ENCODE data around the gene WNT7A.

Gene WNT7A

DNA sequence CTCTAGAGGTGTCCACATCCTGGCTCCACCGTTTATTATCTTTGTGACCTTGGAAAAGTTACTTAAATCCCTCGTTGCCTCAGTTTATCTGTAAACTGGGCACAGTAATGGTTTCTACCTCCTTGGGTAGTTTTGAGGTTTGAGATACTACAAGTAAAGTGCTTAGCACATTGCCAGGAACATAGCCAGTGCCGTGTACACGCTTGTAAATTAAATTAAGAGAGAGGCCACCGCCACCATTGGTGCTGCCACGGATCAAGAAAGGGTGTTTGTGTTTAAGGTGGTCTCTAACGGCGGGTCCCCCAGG lies 5.8 kb upstream of the WNT7A start:
- Histone ChIP-seq H3K79me2 (ENCODE audit: insufficient read depth, low read length) (no peaks in the 10 kb centered on the region), H3K4me1 (ENCODE audit: insufficient read depth, low read length, severe bottlenecking) (no peaks in the 10 kb centered on the region), H2AFZ (ENCODE audit: low read length) (no peak overlapping the region), H3K4me2 (ENCODE audit: low read length) (no peak overlapping the region), H3K36me3 (ENCODE audit: insufficient read depth, low read length) (no peaks in the 10 kb centered on the region), H3K9ac (ENCODE audit: low read length) (no peak overlapping the region), H4K20me1 (ENCODE audit: insufficient read depth, low read length) (no peaks in the 10 kb centered on the region), H3F3A (ENCODE audit: insufficient read depth, low read length) (no peaks in the 10 kb centered on the region), H3K4me3 (ENCODE audit: low read depth, low read length, poor library complexity, severe bottlenecking) (no peak overlapping the region), H3K9me3 (ENCODE audit: low read length) (no peaks in the 10 kb centered on the region), H3K27me3 (ENCODE audit: insufficient read depth, low read length) (no peaks in the 10 kb centered on the region), H3K9me2 (ENCODE audit: low read depth, low read length) (no peaks in the 10 kb centered on the region), H3K27ac (ENCODE audit: low read depth, low read length, poor library complexity, severe bottlenecking) (no peak overlapping the region)
- no peak for TF ChIP-seq EZH2 (IDR thresholded peaks at IDR 0.05; ENCODE audit: borderline replicate concordance, low read length)
- TF ChIP-seq, protein P1, sequence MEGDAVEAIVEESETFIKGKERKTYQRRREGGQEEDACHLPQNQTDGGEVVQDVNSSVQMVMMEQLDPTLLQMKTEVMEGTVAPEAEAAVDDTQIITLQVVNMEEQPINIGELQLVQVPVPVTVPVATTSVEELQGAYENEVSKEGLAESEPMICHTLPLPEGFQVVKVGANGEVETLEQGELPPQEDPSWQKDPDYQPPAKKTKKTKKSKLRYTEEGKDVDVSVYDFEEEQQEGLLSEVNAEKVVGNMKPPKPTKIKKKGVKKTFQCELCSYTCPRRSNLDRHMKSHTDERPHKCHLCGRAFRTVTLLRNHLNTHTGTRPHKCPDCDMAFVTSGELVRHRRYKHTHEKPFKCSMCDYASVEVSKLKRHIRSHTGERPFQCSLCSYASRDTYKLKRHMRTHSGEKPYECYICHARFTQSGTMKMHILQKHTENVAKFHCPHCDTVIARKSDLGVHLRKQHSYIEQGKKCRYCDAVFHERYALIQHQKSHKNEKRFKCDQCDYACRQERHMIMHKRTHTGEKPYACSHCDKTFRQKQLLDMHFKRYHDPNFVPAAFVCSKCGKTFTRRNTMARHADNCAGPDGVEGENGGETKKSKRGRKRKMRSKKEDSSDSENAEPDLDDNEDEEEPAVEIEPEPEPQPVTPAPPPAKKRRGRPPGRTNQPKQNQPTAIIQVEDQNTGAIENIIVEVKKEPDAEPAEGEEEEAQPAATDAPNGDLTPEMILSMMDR (IDR thresholded peaks at IDR 0.05; ENCODE audit: low read length) = no peak; the same call in 1 of the 2 replicates

DNA sequence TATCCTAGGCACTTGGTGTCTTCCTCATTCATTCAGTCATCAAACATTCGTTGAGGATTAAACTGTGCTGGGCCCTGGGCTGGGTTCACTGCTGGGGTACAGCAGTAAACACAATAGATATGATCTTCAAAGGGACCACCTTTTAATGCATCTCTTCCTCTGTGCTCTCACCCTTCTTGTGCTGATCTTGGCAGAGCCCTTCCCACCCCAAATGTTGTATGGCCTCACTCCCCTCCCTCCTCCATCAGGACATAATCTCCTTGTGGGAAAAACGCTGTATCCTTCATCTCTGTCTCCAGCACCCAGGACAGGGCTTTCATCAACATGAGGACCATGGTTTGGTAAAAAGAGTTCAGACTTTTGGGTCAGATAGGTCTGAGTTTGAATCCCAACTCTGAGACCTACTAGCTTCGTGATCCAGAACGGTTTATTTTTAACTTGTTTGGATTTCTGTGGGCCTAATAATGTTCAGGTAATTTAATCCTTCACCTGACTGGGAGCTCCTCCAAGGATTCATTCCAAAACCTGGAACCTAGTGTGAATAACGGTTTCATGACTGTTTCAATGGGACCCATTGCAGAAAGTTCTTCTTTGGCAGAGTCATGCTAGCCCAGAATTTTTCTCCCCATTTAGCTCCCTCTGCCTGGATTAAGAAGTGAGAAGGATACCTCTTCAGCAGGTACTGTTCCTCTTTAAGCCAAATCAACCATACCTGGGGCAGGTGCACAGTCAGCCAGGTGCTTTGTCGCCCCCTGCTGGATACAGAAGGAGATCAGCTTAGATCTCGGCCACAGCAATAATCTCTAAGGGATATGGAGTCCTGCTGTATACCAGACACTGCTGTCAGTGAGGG lies 5.2 kb upstream of the WNT7A start:
- no peaks in the 10 kb centered on the region for H3K36me3 ChIP-seq (ENCODE audit: insufficient read depth, low read length)
- H3K4me3 ChIP-seq (ENCODE audit: low read depth, low read length, poor library complexity, severe bottlenecking) = no peak overlapping the region
- no peaks in the 10 kb centered on the region for H3K79me2 ChIP-seq (ENCODE audit: insufficient read depth, low read length)
- no peaks in the 10 kb centered on the region for H3K9me2 ChIP-seq (ENCODE audit: low read depth, low read length)
- no peak for TF ChIP-seq EZH2 (IDR thresholded peaks at IDR 0.05; ENCODE audit: borderline replicate concordance, low read length)
- TF ChIP-seq, protein P1 (IDR thresholded peaks at IDR 0.05; ENCODE audit: low read length) = peak; percentile 94
- no peaks in the 10 kb centered on the region for H3K9me3 ChIP-seq (ENCODE audit: low read length)
- no peak overlapping the region for H2AFZ ChIP-seq (ENCODE audit: low read length)
- no peak overlapping the region for H3K9ac ChIP-seq (ENCODE audit: low read length)
- H3K27ac ChIP-seq (ENCODE audit: low read depth, low read length, poor library complexity, severe bottlenecking) = no peak overlapping the region
- no peaks in the 10 kb centered on the region for H3K27me3 ChIP-seq (ENCODE audit: insufficient read depth, low read length)
- no peaks in the 10 kb centered on the region for H3F3A ChIP-seq (ENCODE audit: insufficient read depth, low read length)
- H3K4me1 ChIP-seq (ENCODE audit: insufficient read depth, low read length, severe bottlenecking) = no peaks in the 10 kb centered on the region
- no peaks in the 10 kb centered on the region for H4K20me1 ChIP-seq (ENCODE audit: insufficient read depth, low read length)
- no peak overlapping the region for H3K4me2 ChIP-seq (ENCODE audit: low read length)

GRCh38 chr3:13883681-13884080 lies 3.8 kb upstream of the WNT7A start:
- Histone ChIP-seq H3K4me1 (ENCODE audit: insufficient read depth, low read length, severe bottlenecking) (no peaks in the 10 kb centered on the region), H3K4me3 (ENCODE audit: low read depth, low read length, poor library complexity, severe bottlenecking) (no peak overlapping the region), H2AFZ (ENCODE audit: low read length) (no peak overlapping the region), H3K4me2 (ENCODE audit: low read length) (no peak overlapping the region), H3K9me2 (ENCODE audit: low read depth, low read length) (no peaks in the 10 kb centered on the region), H3K27me3 (ENCODE audit: insufficient read depth, low read length) (no peaks in the 10 kb centered on the region), H3K79me2 (ENCODE audit: insufficient read depth, low read length) (no peaks in the 10 kb centered on the region), H3K9ac (ENCODE audit: low read length) (no peak overlapping the region), H3K27ac (ENCODE audit: low read depth, low read length, poor library complexity, severe bottlenecking) (no peak overlapping the region), H3K36me3 (ENCODE audit: insufficient read depth, low read length) (no peaks in the 10 kb centered on the region), H3K9me3 (ENCODE audit: low read length) (no peaks in the 10 kb centered on the region), H4K20me1 (ENCODE audit: insufficient read depth, low read length) (no peaks in the 10 kb centered on the region), H3F3A (ENCODE audit: insufficient read depth, low read length) (no peaks in the 10 kb centered on the region)
- TF ChIP-seq, protein P1 (IDR thresholded peaks at IDR 0.05; ENCODE audit: low read length) = no peak
- TF ChIP-seq EZH2 (IDR thresholded peaks at IDR 0.05; ENCODE audit: borderline replicate concordance, low read length) = no peak

Data from OCI-LY1 (cell line).